Coronary artery (tissue), 2 donors: Measurements from ENCODE around the gene LDLRAD4.

Experiments
- DNase-seq: peaks from one replicate; pipeline ENCODE4 v3.0.0-alpha.2; 2017; ENCODE audit warnings: low spot score
- H3K27ac ChIP-seq, 2 donors: fragments of 200-600 bp; sonication (generic); one replicate each; pipeline ENCODE4 v1.5.1; 2016 to 2019
- H3K4me3 ChIP-seq: fragments of 200-600 bp; sonication (generic); 2 replicates; pipeline ENCODE4 v1.5.1; 2016; ENCODE audit warnings: mild to moderate bottlenecking, moderate library complexity
- CTCF ChIP-seq: fragments of 200-600 bp; sonication (generic); IDR thresholded peaks from one replicate; pipeline ENCODE4 v1.5.1; 2019; ENCODE audit warnings: antibody characterized with exemption

LDLRAD4 gene

GRCh38 chr18:13559754-13560153 is 341.2 kb downstream of the LDLRAD4 start:
- TF ChIP-seq CTCF, result no peak
- peak; percentile 14 for DNase-seq
- no peak overlapping the region for H3K4me3 ChIP-seq
- H3K27ac ChIP-seq, result no peak overlapping the region

GRCh38 chr18:13560306-13560705 is 341.7 kb downstream of the LDLRAD4 start:
- no peak for TF ChIP-seq CTCF
- Histone ChIP-seq H3K27ac (no peak overlapping the region), H3K4me3 (no peak overlapping the region)
- DNase-seq, result peak; percentile 59

DNA sequence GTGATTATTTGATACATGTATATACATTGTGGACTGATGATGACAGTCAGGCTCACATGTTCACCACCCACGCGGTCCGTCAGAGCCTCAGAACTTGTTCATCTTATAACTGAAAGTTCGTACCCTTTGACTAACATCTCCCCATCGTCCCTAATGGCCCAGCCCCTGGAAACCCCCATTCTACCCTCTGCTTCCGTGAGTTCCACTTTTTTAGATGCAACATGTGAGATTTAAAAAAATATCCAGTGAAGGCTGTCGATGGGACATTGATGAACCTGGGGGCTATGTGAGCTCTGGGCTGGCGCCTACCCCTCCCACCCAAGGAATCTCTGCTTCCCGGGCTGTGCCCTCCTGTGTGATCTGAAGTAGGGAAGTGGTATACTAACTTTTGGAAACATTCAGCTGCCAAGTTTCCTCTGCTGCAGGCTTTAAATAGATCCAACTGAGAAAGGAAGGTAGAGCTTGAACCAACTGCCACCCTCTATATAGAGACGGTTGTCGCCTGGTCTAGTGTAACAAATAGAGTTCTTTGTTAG is 344.0 kb downstream of the LDLRAD4 start:
- H3K4me3 ChIP-seq, result no peak overlapping the region
- no peak for DNase-seq
- no peak overlapping the region for H3K27ac ChIP-seq
- TF ChIP-seq CTCF, result no peak

DNA sequence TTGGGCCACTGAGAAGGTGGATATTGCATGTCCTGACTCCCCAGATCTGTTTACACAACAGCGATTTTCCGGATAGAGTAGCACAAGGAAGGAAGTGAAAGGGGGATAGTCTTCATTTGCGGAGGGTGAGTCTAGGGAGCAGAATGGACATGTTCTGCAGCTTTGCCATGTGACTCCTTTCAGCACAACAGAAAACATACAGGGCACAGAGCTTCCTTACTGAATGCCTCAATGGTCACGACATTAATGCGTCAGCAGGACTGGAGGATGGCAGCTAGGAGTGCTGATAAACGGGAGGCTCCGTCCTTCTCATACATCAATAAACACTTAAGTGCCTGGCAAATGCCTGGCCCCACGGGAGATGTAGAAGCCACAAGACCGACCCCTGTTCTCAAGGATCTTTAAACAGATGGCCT is 344.8 kb downstream of the LDLRAD4 start:
- TF ChIP-seq CTCF, result no peak
- Histone ChIP-seq H3K4me3 (no peak overlapping the region), H3K27ac (no peak overlapping the region)
- no peak for DNase-seq

GRCh38 chr18:13564579-13564978 is 346.0 kb downstream of the LDLRAD4 start:
- TF ChIP-seq CTCF, result no peak
- no peak overlapping the region for H3K27ac ChIP-seq
- no peak overlapping the region for H3K4me3 ChIP-seq
- peak; percentile 43 for DNase-seq

- Histone ChIP-seq H3K27ac (peak overlapping the region in 1 of 2 donors; percentile 50), H3K4me3 (no peak overlapping the region)
- no peak for TF ChIP-seq CTCF
- peak; percentile 75 for DNase-seq
Measured at GRCh38 chr18:13565228-13565627, 346.7 kb downstream of the LDLRAD4 start.

DNA sequence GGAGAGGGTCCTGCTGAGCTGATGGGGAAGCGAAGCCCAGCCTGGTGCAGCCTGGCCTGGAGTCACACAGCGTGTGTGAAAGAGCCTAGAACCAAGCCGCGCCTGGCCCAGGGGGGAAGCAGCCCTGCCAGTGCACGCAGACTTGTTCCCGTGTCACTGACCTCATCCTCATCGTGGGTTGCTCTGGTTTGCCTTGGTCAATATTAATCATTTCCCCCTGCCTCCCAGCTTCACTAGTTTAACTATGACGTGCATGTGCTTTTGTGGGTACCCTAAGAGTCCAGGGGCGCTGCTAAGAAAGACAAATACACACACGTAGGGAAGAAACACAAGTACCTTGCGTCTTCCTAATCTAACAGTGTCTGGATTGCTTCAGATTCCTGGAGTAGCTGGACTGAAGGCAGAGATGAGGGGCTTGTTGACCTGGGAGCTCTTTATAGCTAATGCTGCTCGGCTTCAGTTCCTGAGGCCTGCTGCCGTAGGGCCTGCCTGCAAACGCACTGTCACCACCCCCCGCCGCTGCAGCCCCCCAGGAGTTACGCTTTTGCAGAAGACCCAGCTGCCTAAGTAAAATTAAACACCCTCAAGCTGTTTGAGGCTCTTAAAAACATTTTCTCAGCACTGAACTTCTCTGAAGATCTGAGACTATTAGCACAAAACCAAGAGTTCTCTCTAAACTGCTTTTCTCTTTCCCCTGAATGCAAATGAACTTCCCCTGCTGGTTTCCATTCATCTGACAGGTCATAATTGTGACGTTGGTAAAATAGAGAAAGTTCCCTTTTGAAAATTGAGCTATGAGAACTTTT is 348.6 kb downstream of the LDLRAD4 start:
- TF ChIP-seq CTCF, result no peak
- peak overlapping the region; percentile 48 to 72 for H3K27ac ChIP-seq

More for the DNA sequence above, 348.6 kb downstream of the LDLRAD4 start:
- DNase-seq, result peak; percentile 72
- no peak overlapping the region for H3K4me3 ChIP-seq
